Activated CD4-positive, CD25-positive, alpha-beta regulatory T cell treated with anti-CD3 and anti-CD28 coated beads, Interleukin-2, amount 50 U/mL, for 16 hours (primary cell): ENCODE results near the gene AUTS2.

Experiments
- DNase-seq: peaks from one replicate; pipeline ENCODE4 v3.0.0-alpha.2; 2020; ENCODE audit warnings: low read depth, low spot score

The AUTS2 gene

DNA sequence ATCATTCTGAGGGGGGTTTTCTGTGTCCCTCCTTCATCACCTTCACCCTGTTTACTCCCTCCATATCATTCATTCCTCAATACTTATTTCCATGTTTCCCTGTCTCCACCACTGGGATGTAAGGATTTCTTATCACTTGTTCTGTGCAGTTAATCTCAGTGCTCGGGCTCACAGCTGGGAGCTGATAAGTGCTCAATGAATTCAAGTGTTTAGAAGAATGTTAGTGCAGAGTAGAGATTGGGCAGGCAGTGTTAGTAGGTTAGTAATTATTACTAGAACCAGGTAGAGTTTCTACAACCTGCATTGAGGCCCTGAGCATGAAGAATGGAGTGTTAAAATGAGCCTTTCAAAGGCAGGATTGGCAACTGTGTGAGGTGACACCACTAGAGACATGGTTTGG is 458.1 kb downstream of the AUTS2 start:
- DNase-seq: no peak

DNA sequence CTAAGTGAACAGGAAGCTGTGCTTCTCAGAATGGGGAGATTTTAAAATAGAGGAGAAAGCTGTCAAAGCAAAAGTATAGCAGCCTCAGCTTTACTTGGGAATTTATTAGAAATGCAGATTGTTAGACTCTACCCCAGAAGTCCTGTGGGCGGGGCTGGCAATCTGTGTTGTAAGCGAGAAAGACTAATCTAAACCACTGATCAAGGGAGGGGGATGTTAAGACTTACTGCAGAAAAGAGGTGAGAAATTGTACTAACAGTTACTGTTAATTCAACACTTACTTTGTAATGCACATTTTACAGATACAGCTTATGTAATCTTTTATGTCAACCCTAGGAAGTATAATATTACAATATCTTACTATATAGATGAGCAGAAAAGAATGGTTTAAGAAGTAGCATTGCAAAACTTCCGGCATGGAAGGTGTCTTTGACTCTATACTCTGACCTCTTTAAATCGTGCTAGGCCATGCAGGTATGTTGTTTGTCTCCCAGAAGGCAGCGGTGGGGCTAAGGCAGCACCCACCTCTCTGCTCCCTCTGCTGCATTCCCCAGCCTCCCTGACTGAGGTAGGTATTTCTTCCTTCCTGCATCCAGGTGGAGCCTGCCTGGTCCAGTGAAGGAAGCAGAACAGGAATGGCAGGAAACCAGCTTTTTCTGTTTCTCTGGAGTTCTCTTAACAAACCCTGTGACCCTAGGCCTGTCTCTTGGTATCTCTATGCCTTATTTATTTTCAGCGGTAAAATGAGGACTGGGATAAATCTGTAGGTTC is 462.2 kb downstream of the AUTS2 start:
- no peak for DNase-seq

GRCh38 chr7:70063371-70063770 is 465.1 kb downstream of the AUTS2 start:
- no peak for DNase-seq

- no peak for DNase-seq
Observed at GRCh38 chr7:70063927-70064326, 465.7 kb downstream of the AUTS2 start.

GRCh38 chr7:70066844-70067243 is 468.6 kb downstream of the AUTS2 start:
- no peak for DNase-seq

GRCh38 chr7:70068531-70068930 is 470.3 kb downstream of the AUTS2 start:
- no peak for DNase-seq

DNA sequence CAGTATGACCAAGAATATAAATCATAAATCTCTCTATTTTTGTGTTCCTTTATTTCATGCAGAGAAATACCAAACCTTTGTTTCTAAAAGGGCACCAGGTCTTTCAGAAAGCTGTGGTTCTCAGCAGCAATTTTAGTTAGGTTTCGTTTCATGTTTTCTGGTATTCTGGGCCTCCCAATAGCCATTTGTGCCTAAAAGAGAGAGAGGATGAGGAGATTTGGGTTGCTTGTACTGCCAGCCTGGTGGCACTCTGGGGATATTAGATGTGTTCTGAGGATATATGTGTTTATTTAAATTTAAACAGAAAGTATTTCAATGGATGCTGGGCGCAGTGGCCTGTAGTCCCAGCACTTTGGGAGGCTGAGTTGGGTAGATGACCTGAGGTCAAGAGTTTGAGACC is 471.7 kb downstream of the AUTS2 start:
- no peak for DNase-seq

DNA sequence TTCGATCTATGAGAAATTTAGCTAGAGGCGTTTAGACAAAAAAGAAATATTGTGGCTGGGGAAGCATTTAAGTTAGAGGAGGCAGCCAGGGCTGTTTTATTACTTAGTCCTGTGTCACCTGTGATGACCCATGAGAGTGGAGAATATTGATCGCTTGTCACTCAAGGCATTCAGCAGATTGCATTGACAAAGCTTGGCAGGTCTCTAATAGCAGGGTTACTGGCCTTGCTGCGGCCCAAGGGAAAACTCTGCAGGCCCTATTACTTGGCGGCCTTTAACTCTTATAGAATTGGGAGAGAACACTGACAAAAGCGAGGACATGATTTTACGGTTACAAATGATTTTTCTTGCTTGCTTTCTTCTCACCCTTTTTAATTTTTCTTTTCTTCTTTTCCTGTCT is 473.5 kb downstream of the AUTS2 start:
- DNase-seq: no peak

- no peak for DNase-seq
Observed at GRCh38 chr7:70072220-70072619, 473.9 kb downstream of the AUTS2 start.

- DNase-seq: no peak
Observed at GRCh38 chr7:70076325-70076724, 478.1 kb downstream of the AUTS2 start.

DNA sequence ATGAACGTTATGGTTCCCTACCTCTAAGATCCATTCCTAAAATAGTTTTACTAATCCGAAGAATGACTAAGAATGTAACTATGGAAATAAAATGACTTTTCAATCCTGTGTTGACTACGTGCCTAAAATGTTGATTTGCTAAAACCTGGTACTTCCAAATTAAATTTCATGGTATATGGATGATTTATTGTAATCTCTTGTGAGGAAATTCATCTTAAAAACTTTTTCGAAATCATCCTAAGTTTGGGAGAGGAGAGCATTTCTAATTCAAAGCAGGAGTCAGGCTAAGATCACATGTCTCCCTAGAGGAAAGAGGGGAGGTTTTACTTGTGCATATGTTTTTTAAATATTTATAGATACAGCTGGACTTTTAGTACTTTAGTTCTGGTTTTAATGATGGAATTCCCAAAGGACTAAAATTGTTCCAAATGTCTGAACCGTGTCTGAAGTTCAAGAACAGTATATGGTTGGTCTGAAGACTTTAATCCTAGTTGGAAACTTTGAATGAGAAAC is 483.9 kb downstream of the AUTS2 start:
- DNase-seq: no peak

DNA sequence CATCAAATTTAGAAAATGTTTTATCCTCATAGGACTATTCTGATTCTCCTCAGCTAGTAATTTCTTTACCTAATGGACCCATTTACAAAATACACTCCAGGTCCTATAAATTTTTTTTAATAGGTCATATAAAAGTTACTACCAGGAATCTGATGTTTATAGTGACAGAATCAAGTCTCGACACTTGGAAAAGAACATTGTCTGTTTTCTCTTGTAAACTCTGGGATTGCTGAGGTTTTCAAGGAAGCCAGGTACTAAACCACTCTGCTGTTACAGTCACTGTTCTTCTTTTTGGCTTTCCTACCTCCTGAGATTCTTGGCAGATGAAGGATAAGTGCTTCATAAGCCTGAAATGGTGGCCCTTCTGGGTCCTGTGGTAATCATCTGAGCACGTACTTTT is 493.1 kb downstream of the AUTS2 start:
- DNase-seq: no peak

DNA sequence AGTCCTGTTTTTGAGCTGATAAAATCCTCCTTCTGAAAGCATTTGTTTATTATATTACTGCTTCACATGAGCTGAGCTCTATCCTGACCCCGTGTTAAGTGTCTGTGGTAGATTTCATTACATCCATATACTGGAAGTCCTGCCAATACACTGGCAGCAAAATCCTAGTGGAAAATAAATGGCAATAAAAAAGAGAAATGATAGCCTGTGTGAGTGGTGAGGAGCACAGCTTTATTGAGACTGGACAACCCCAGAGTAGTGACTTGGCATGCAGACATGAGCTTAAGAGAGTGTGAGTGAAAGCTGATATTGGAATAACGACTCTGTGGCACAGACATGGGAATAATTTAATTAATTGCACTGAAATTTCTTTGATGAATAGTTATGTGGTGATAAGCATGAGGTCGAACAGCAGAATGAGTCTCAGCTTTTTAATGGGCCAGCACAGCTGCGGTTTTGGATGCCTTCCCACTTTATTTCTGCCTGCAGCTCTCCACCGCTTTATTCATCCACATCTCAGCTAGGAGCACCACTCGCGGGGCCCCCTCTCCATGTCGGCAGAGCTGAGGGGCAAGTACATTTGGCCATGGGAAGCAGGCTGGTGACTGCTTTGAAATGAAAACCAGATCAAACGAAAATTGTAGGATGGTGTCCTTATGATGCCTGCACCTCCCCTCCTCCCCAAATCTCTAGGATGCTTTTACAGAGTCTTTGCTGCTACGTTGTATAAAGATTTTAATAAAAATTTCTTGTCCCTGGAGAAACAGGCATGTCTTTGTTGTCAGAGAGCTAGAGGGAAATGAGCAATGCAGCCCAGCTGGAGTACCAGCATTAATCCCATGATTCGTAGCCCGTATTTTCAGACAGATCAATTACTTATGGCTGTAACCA is 494.3 kb downstream of the AUTS2 start:
- DNase-seq: no peak

DNA sequence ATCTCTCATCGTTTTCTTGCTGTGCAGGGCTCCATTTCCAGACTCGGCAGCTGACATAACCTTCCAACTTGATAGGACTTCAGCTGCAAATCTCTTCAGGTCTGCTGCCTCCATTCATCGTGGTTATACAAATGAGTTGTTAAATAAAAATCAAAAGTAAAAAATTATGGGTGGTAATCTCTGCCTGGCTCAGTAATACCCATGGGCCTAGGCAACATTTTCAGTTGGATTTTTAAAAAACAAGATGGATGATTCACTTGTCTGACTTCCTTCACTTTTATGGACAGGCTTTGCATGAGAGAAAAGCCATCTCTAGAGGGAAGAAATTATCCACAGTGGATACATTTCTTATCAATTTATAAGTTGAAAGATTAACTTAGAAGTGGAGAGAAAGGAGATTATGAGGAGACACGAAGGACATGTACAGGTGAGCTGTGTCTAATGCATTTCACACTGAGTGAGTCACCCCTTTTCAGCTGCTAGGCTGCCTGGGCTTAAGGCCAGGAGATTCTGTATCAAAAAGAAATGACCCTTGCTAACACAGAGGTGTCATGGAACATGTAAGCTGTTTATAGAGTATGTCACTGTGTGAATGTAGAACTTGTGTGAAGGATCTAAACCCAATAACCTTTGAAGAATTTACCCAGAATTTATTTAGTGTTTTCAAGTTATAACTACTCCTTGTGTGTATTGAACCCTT is 495.1 kb downstream of the AUTS2 start:
- no peak for DNase-seq

GRCh38 chr7:70094831-70095230 is 496.6 kb downstream of the AUTS2 start:
- DNase-seq: no peak

GRCh38 chr7:70097645-70098044 is 499.4 kb downstream of the AUTS2 start:
- DNase-seq: no peak

GRCh38 chr7:70098133-70098561 is 499.9 kb downstream of the AUTS2 start:
- no peak for DNase-seq

GRCh38 chr7:70098905-70099672 is 500.8 kb downstream of the AUTS2 start:
- DNase-seq: no peak

DNA sequence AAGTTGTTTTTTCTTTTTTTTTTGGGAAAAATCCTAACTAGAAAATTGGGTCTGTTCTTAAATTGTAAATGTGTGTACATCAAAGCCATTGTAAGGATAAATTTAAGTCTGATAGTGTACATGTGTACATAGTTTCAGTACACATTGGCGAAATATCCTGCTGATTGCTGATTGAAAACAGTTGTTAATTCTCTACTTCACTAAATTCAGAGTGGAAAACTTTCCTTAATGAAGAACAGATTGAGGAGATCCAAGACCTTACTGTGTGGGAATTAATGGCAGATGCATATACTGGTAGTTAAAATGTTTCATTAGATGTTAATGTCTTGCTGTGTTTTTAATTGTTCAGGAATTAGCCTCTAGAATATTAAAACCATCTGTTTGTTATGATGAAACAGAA is 506.0 kb downstream of the AUTS2 start:
- no peak for DNase-seq

DNA sequence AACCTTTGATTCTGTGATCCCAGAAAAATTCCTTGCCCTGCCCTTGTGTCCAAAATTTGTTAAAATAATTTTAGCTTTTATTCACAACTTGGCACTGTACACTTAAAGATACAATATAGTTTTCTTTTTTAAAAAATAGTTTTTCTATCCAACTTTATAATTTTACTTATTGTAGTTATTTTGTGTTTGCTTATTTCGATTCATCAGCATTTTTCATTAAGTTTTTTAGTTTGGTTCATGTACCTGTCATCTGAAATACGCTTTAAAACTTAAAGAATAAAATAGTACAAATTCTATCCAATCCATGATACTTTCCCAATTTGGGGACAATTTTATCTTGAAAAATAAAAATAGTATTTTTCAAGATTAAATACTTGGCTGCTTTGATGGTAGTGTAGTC is 514.8 kb downstream of the AUTS2 start:
- no peak for DNase-seq

- DNase-seq: no peak
Observed at GRCh38 chr7:70113536-70113935, 515.3 kb downstream of the AUTS2 start.
